HG03064 (cell line): ENCODE measurements around the gene UBASH3B.
A peak's percentile ranks its signal among the peaks of the same experiment; 100 is the strongest.

Source experiments
- ATAC-seq: cut with Tn5 transposase; IDR thresholded peaks from one replicate; pipeline ENCODE4 v1.9.1; 2021; ENCODE audit warnings: low read depth; ENCODE audit not compliant: unreplicated experiment

UBASH3B gene

GRCh38 chr11:122646549-122647340, 8.8 kb upstream of the UBASH3B start:
- no peak for ATAC-seq

GRCh38 chr11:122647736-122648275, 7.7 kb upstream of the UBASH3B start:
- no peak for ATAC-seq

GRCh38 chr11:122649116-122649515, 6.4 kb upstream of the UBASH3B start:
- ATAC-seq: no peak

GRCh38 chr11:122650619-122651018, 4.9 kb upstream of the UBASH3B start:
- no peak for ATAC-seq

GRCh38 chr11:122652495-122652894, 3.0 kb upstream of the UBASH3B start:
- no peak for ATAC-seq

GRCh38 chr11:122653916-122654585, 1.5 kb upstream of the UBASH3B start:
- no peak for ATAC-seq

DNA sequence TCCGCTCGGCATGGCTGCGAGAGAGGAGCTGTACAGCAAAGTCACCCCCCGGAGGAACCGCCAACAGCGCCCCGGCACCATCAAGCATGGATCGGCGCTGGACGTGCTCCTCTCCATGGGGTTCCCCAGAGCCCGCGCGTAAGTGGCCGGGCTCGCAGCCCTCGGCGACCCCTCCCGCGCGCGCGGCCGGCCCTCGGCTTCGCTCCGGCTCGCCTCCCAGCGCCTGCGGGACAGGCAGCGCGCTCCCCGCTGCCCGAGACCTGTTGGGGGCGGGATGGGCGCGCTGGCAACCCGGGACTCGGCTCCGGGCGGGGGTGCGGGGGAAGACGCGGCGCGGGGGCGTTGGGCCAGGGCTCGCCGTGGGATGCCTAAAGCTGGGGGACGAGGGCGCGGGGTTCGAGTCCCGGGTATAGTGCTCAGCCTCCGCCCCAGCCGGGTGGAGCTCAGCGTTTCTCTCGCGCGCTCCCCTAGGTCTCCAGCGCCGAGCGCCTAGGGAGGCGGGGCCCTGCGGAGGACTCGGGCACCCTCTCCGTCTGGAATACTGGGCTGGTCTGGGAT, 630 bp downstream of the UBASH3B start:
- ATAC-seq: peak; percentile 58

DNA sequence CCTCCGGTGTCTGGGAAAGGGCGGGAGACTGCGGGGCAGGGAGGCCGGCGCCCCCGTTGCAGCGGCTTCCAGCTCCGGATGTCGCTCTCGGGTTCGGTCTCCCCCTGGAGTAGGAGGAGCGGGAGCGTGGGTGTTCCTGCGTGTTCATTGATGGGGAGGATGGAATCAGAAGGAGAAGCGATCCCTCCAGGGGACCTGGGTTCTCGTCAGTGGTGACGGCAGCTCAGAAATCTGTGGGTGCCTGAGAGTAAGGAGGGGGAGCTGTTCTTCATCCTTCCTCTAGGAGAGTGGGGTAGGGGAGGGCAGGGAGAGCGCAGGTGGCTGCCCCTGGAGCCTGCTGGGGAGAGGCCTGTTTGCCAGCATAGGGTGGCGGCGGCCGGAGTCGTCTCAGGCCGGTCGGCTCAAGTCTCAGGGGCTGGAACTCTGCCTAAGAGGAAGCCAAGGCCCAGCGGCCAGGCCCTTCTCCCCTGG, 1.1 kb downstream of the UBASH3B start:
- ATAC-seq: no peak

- no peak for ATAC-seq
Observed at GRCh38 chr11:122659676-122660554, 4.4 kb downstream of the UBASH3B start.

DNA sequence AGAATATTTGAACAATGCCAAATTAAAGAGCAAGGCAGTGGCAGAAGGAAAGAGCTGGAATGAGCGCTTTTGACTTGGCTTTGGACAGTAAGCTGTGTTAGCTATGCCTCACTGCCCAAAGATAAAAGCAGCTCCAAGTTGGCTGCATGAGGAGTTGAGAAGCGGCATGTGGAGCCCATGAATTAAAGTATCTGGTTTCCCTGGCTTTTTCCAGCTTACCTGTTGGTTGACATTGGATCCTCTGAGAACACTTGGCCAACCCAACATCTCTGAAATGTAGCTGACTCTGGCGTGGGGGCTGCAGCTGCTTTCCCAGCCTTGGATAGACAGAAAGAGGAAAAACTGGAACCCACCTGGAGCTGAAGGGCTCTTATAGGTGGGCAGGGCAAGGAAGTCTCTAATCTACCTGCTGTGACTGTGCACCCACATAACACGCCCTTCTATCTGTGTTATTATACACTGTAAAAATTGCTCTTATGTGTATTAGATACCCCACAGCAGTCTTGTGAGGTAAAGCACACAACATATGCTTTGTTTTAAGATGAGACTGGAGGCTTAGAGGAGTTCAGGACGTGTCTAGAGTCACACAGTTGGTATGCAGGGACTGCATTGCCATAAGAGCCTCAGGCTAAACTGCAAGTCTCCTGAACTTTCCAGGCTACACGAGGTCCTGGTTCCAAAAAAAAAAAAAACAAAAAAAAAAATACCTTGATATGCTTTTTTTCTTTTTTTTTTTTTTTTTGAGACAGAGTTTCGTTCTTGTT, 5.8 kb downstream of the UBASH3B start:
- ATAC-seq: no peak

- no peak for ATAC-seq
Observed at GRCh38 chr11:122663056-122663740, 7.7 kb downstream of the UBASH3B start.

GRCh38 chr11:122663764-122664163, 8.2 kb downstream of the UBASH3B start:
- no peak for ATAC-seq

DNA sequence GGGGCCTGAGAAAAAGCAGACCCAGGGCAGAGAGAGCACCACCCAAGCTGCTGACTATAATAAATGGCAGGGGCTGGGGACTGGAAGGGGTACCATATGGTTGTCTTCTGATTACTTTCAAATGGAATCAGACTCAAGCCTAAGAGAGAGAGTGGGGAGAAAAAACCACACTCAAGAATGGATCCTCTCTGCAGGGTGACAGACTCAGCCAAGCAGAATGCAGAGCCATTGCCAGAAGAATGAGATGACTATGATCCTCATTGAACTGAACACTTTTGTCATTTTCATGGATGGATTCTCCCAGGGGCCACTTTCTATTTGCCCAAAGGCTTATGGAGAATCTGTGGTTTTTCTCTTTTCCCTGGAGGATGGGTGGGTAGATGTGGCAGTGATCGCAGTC, 8.7 kb downstream of the UBASH3B start:
- no peak for ATAC-seq

- ATAC-seq: no peak
Observed at GRCh38 chr11:122665861-122666260, 10.3 kb downstream of the UBASH3B start.

GRCh38 chr11:122666743-122667142, 11.2 kb downstream of the UBASH3B start:
- ATAC-seq: no peak

GRCh38 chr11:122668562-122669090, 13.1 kb downstream of the UBASH3B start:
- ATAC-seq: no peak

DNA sequence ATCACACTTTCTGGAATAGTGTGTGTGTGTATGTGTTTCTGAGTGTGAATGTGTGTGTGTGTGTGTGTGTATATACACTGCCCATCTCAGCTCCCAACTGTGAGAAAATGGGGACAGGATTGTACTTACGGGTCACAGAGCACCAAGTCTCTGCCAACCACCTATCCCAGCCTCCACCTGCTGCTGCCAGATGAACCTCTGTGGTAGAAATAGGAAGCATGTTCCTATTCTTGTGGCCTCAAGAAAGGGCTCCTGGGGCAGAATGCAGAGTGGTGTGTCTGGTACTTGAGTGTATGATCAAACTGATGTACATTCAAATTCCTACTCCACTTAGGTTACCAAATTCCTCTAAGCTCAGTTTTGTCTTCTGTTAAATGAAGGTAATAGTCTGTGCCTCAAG, 14.6 kb downstream of the UBASH3B start:
- no peak for ATAC-seq

DNA sequence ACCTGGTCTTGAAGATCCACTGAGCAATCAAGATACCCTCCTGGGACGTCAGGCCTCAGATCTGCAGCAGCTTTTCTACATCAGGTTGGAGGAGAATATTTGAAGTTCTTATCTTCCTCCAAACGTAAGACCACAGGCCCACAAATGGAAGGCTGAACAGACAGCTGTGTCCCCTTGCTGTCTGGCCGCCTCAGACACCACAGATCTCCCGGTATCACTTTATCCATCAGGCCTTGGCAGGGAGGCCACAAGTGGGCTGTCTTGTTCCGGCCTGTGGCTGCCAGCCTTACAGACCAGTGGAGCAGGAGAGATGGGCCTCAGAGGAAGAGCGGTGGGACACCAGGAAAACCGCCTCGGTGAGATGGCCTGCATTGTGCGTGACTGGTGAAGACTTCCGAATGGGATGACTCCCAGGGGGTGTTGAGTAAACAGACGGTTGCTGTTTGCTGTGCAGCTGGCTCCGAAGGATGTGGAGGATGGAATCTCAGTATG, 15.9 kb downstream of the UBASH3B start:
- no peak for ATAC-seq

- no peak for ATAC-seq
Observed at GRCh38 chr11:122672892-122673291, 17.4 kb downstream of the UBASH3B start.
